GM23338 (cell line): ENCODE measurements around the gene PRDM8. TPM values are rescaled to one million over a fixed set of nuclear protein-coding genes. Genes with fewer than 3 reads are reported as not detected.

Experiments used
- ATAC-seq: fragments of 200-7000 bp; cut with Tn5 transposase; 3 replicates; pipeline ENCODE4 v1.9.1; 2020
- DNase-seq: peaks from one replicate; pipeline ENCODE4 v3.0.0-alpha.2; 2015; ENCODE audit warnings: low spot score
- H2AFZ ChIP-seq: fragments of 200-600 bp; sonication (generic); 2 replicates; pipeline ENCODE4 v1.8.0; 2016; ENCODE audit warnings: antibody characterized with exemption, mild to moderate bottlenecking, moderate library complexity
- H3F3A ChIP-seq: fragments of 200-600 bp; sonication (generic); replicated peaks from 2 replicates; pipeline ENCODE4 v1.8.0; 2017; ENCODE audit warnings: antibody characterized with exemption, mixed run types, low read depth
- H3K27ac ChIP-seq: fragments of 200-600 bp; sonication (generic); 2 replicates; pipeline ENCODE4 v1.6.1; 2016; ENCODE audit warnings: low read depth
- H3K27me3 ChIP-seq: fragments of 200-600 bp; sonication (generic); 2 replicates; pipeline ENCODE4 v1.8.0; 2016; ENCODE audit warnings: mild to moderate bottlenecking, mixed run types, moderate library complexity; ENCODE audit not compliant: insufficient read depth
- H3K36me3 ChIP-seq: fragments of 200-600 bp; sonication (generic); 2 replicates; pipeline ENCODE4 v1.8.0; 2016; ENCODE audit warnings: mild to moderate bottlenecking; ENCODE audit not compliant: insufficient read depth
- H3K4me1 ChIP-seq: fragments of 200-600 bp; sonication (generic); 2 replicates; pipeline ENCODE4 v1.8.0; 2016; ENCODE audit warnings: mild to moderate bottlenecking, moderate library complexity; ENCODE audit not compliant: insufficient read depth
- H3K4me2 ChIP-seq: fragments of 200-600 bp; sonication (generic); 2 replicates; pipeline ENCODE4 v1.7.1; 2017; ENCODE audit warnings: mixed run types
- H3K4me3 ChIP-seq: fragments of 200-600 bp; sonication (generic); 2 replicates; pipeline ENCODE4 v1.6.1; 2016; ENCODE audit warnings: mixed run types
- H3K79me2 ChIP-seq: fragments of 200-600 bp; sonication (generic); replicated peaks from 2 replicates; pipeline ENCODE4 v1.8.0; 2017; ENCODE audit warnings: mild to moderate bottlenecking; ENCODE audit not compliant: insufficient read depth
- H3K9me2 ChIP-seq: fragments of 200-600 bp; sonication (generic); 2 replicates; pipeline ENCODE4 v1.8.0; 2017; ENCODE audit not compliant: insufficient read depth
- H4K20me1 ChIP-seq: fragments of 200-600 bp; sonication (generic); replicated peaks from 2 replicates; pipeline ENCODE4 v1.8.0; 2017; ENCODE audit warnings: mild to moderate bottlenecking; ENCODE audit not compliant: insufficient read depth
- H3K27ac Mint-ChIP-seq: 2 replicates; pipeline ENCODE4 v1.8.0; 2020; ENCODE audit warnings: inconsistent platforms, mild to moderate bottlenecking, moderate library complexity, mixed read lengths
- H3K27me3 Mint-ChIP-seq: 3 replicates; pipeline ENCODE4 v1.8.0; 2022; ENCODE audit warnings: low read depth, mild to moderate bottlenecking, moderate library complexity, mixed read lengths, inconsistent platforms; ENCODE audit not compliant: insufficient read depth, poor library complexity
- H3K36me3 Mint-ChIP-seq: 3 replicates; pipeline ENCODE4 v1.8.0; 2021; ENCODE audit warnings: low read depth, mild to moderate bottlenecking, inconsistent platforms, moderate library complexity, mixed read lengths
- H3K4me1 Mint-ChIP-seq: 3 replicates; pipeline ENCODE4 v1.8.0; 2020; ENCODE audit warnings: mild to moderate bottlenecking, inconsistent platforms, mixed read lengths
- H3K4me3 Mint-ChIP-seq: 3 replicates; pipeline ENCODE4 v1.8.0; 2021; ENCODE audit warnings: moderate library complexity, mild to moderate bottlenecking, inconsistent platforms, mixed read lengths
- H3K9me3 Mint-ChIP-seq: 3 replicates; pipeline ENCODE4 v1.8.0; 2020; ENCODE audit warnings: moderate library complexity, mild to moderate bottlenecking, inconsistent platforms, mixed read lengths
- CTCF ChIP-seq, 2 experiments: fragments of 200-600 bp in 1 of 2; sonication (generic) in 1 of 2; conservative IDR thresholded peaks; 2 replicates each; pipeline versions ENCODE4 v1.5.1 to v1.6.1; 2016 to 2017; ENCODE audit warnings: antibody characterized with exemption in 2 of 2, low read depth in 2 of 2, mild to moderate bottlenecking in 2 of 2, moderate library complexity in 1 of 2
- ETS1 ChIP-seq: IDR thresholded peaks from 2 replicates; pipeline ENCODE4 v1.6.1; 2016; ENCODE audit warnings: antibody characterized with exemption
- ZNF462 ChIP-seq: fragments of 250-450 bp; sonication (Bioruptor Pico); IDR thresholded peaks from 2 replicates; pipeline ENCODE4 v1.5.0; 2020; ENCODE audit warnings: mild to moderate bottlenecking, moderate library complexity
- polyA plus RNA-seq: library from polyadenylated mRNA; unstranded; fragments of >200 nt; fragmentation: Nextera tagmentation; extraction: Ambion mirVana; gene quantifications from 2 replicates; pipeline ENCODE4 v1.2.1, GENCODE V29; 2016
- total RNA-seq: library from RNA; depleted of rRNA; stranded (reverse); fragments of >200 nt; shearing (Covaris generic); gene quantifications from 2 replicates; pipeline ENCODE4 v1.2.3, GENCODE V29; 2014

Gene PRDM8
- total and polyA plus RNA-seq, 2 experiments from 2014 or later = 0.16 TPM; not detected in 1

GRCh38 chr4:80229128-80229527 is 31.8 kb downstream of the PRDM8 start:
- Histone ChIP-seq H3F3A (no peaks in the 10 kb centered on the region), H3K79me2 (no peaks in the 10 kb centered on the region), H3K4me2 (no peak overlapping the region), H3K27ac (no peak overlapping the region), H3K27me3 (no peaks in the 10 kb centered on the region), H3K4me1 (no peaks in the 10 kb centered on the region), H2AFZ (no peak overlapping the region), H3K36me3 (no peaks in the 10 kb centered on the region), H4K20me1 (no peaks in the 10 kb centered on the region), H3K4me3 (no peak overlapping the region), H3K9me2 (no peaks in the 10 kb centered on the region)
- no peaks in the 10 kb centered on the region for H3K36me3 Mint-ChIP-seq
- H3K4me1 Mint-ChIP-seq = no peaks in the 10 kb centered on the region; the same call in 2 of the 3 replicates
- DNase-seq = no peak
- no peaks in the 10 kb centered on the region for H3K9me3 Mint-ChIP-seq
- no peak overlapping the region for H3K27ac Mint-ChIP-seq
- no peak overlapping the region for H3K4me3 Mint-ChIP-seq
- TF ChIP-seq ETS1 (no peak), ZNF462 (CRISPR knock-in tag) (no peak), CTCF (conservative IDR thresholded peaks at IDR 0.05; ENCODE audit: low read depth in 2 of 2) (no peak)
- H3K27me3 Mint-ChIP-seq = no peaks in the 10 kb centered on the region
- ATAC-seq = no peak
